K562 (cell line): ENCODE measurements around the gene CUL3. TPM values are rescaled to one million over a fixed set of nuclear protein-coding genes. Genes with fewer than 3 reads are reported as not detected.

Source experiments
- ATAC-seq: fragments of 200-7000 bp; cut with Tn5 transposase; 3 replicates; pipeline ENCODE4 v1.9.1; 2020; ENCODE audit warnings: moderate library complexity
- BruUV-seq: library from RNA; stranded (reverse); fragments of 400-500 nt; replicated peaks from 2 replicates; lab custom pipeline; 2021; lab: Mats Ljungman, UMichigan
- CTCF ChIA-PET: fragments of 300-600 bp; formaldehyde crosslinking; extraction: SDS; loops from one replicate; lab custom pipeline; 2021; ENCODE audit warnings: low intra/inter-chr PET ratio; lab: Yijun Ruan, JAX
- POLR2A ChIA-PET: fragments of 300-600, 350-650 bp; sonication (Branson Sonifier 250); formaldehyde crosslinking; extraction: SDS; loops from one replicate; lab custom pipeline; 2021; ENCODE audit warnings: antibody characterized with exemption, inconsistent platforms; lab: Yijun Ruan, JAX
- DNase-seq, 4 experiments: peaks; one replicate each; pipeline versions ENCODE4 v3.0.0 to v3.0.0-alpha.2; 2011 to 2018; ENCODE audit warnings: low spot score in 3 of 4, mixed read lengths in 3 of 4; ENCODE audit errors: extremely low read depth in 1 of 4
- FAIRE-seq: peaks from 2 replicates; lab custom pipeline; 2011; peaks lifted over from hg19 to GRCh38; lab: Jason Lieb, UNC
- H2AFZ ChIP-seq: 2 replicates; pipeline ENCODE4 v1.6.0; 2011; ENCODE audit warnings: low read depth, low read length, control low read depth, inconsistent platforms
- H3K27ac ChIP-seq: fragments of 200-600 bp; 3 replicates; pipeline ENCODE4 v1.8.0; 2011; ENCODE audit warnings: low read depth, mild to moderate bottlenecking, control low read depth, inconsistent platforms, low read length, moderate library complexity, mixed read lengths; ENCODE audit errors: extremely low read depth
- H3K27me3 ChIP-seq, 2 experiments: fragments of 300-600 bp in 1 of 2; 2 replicates in 1 of 2; 3 replicates in 1 of 2; pipeline versions ENCODE4 v1.6.0 to v1.8.0; 2011; ENCODE audit warnings: inconsistent platforms in 2 of 2, low read length in 2 of 2, mild to moderate bottlenecking in 1 of 2, mixed read lengths in 1 of 2, moderate library complexity in 1 of 2; ENCODE audit not compliant: control insufficient read depth in 2 of 2, insufficient read depth in 2 of 2
- H3K36me3 ChIP-seq: fragments of 300-600 bp; 3 replicates; pipeline ENCODE4 v1.8.0; 2011; ENCODE audit warnings: mild to moderate bottlenecking, low read length, inconsistent platforms; ENCODE audit not compliant: control insufficient read depth, insufficient read depth
- H3K4me1 ChIP-seq, 2 experiments: fragments of 200-600 bp in 1 of 2; replicated peaks in 1 of 2; 2 replicates in 1 of 2; 3 replicates in 1 of 2; pipeline versions ENCODE4 v1.5.1 to v1.8.0; 2011; ENCODE audit warnings: inconsistent platforms in 2 of 2, low read length in 2 of 2, mild to moderate bottlenecking in 1 of 2, mixed read lengths in 1 of 2, moderate library complexity in 1 of 2; ENCODE audit not compliant: control insufficient read depth in 2 of 2, insufficient read depth in 2 of 2
- H3K4me2 ChIP-seq: 2 replicates; pipeline ENCODE4 v1.6.1; 2011; ENCODE audit warnings: low read length, control low read depth, inconsistent platforms, mixed read lengths; ENCODE audit not compliant: insufficient read depth
- H3K4me3 ChIP-seq: fragments of 200-600 bp; sonication (generic), shearing (Covaris generic); 2 replicates; pipeline ENCODE4 v1.5.1; 2016; ENCODE audit warnings: control low read depth, inconsistent platforms
- H3K79me2 ChIP-seq: fragments of 200-600 bp; 3 replicates; pipeline ENCODE4 v1.8.0; 2011; ENCODE audit warnings: low read length, inconsistent platforms; ENCODE audit not compliant: control insufficient read depth, insufficient read depth
- H3K9ac ChIP-seq, 2 experiments: 2 replicates each; pipeline versions ENCODE4 v1.6.0 to v1.6.1; 2011; ENCODE audit warnings: low read depth in 2 of 2, low read length in 2 of 2, control low read depth in 1 of 2, inconsistent platforms in 1 of 2, mild to moderate bottlenecking in 1 of 2, mixed read lengths in 1 of 2; ENCODE audit not compliant: insufficient read depth in 1 of 2
- H3K9me1 ChIP-seq: one replicate; pipeline ENCODE4 v1.6.0; 2011; ENCODE audit warnings: inconsistent platforms, mild to moderate bottlenecking, low read length, moderate library complexity; ENCODE audit not compliant: control insufficient read depth, insufficient read depth
- H3K9me3 ChIP-seq: replicated peaks from 2 replicates; pipeline ENCODE4 v1.5.1; 2011; ENCODE audit warnings: low read depth, low read length, inconsistent platforms; ENCODE audit not compliant: control insufficient read depth, insufficient read depth
- H4K20me1 ChIP-seq: replicated peaks from 2 replicates; pipeline ENCODE4 v1.6.1; 2011; ENCODE audit warnings: low read length, inconsistent platforms, mixed read lengths; ENCODE audit not compliant: control insufficient read depth, insufficient read depth
- AFF1 ChIP-seq, 2 experiments: fragments of 450-650 bp; IDR thresholded peaks; 2 replicates each; pipeline ENCODE4 v1.6.1; 2018; ENCODE audit warnings: mild to moderate bottlenecking in 2 of 2, low read depth in 1 of 2; ENCODE audit not compliant: partially characterized antibody in 2 of 2
- ELF2 ChIP-seq: fragments of 250-450 bp; sonication (Bioruptor Pico); IDR thresholded peaks from 2 replicates; pipeline ENCODE4 v1.5.0; 2021; ENCODE audit warnings: mild to moderate bottlenecking
- FOXP1 ChIP-seq: sonication (generic); formaldehyde crosslinking; IDR thresholded peaks from 2 replicates; pipeline ENCODE4 v1.8.0; 2022; ENCODE audit warnings: mild to moderate bottlenecking, missing genetic modification reagents
- USF2 ChIP-seq: sonication (generic); formaldehyde crosslinking; IDR thresholded peaks from 2 replicates; pipeline ENCODE4 v1.5.0; 2020; ENCODE audit warnings: missing genetic modification reagents
- XRCC4 ChIP-seq: IDR thresholded peaks from one replicate; pipeline ENCODE4 v1.6.1; 2011; ENCODE audit not compliant: insufficient read depth, insufficient read length; ENCODE audit errors: extremely low read depth
- ZNF274 ChIP-seq: IDR thresholded peaks from 2 replicates; pipeline ENCODE4 v1.6.1; 2011; ENCODE audit warnings: low read depth, mild to moderate bottlenecking, low read length, moderate library complexity, borderline replicate concordance
- WGBS: fragments of 100-300 bp; shearing (Covaris generic); methylation state at CpG from one replicate; pipeline ENCODE4 v1.1.6; 2016; ENCODE audit warnings: low coverage, mixed read lengths; ENCODE audit not compliant: insufficient coverage; ENCODE audit errors: missing lambda C conversion rate; 5-methylcytosine and 5-hydroxymethylcytosine counted together
- in situ Hi-C: fragments of 300-500 bp; cut with MboI; formaldehyde crosslinking; loops from 4 replicates; pipeline ENCODE4 v1.15.0; 2018; ENCODE audit warnings: inconsistent platforms, mixed read lengths
- intact Hi-C: fragments of 100-400 bp; cut with micrococcal nuclease; formaldehyde crosslinking; loops from 2 replicates; pipeline ENCODE4 v1.14.2; 2022
- polyA plus RNA-seq, 8 experiments: library from polyadenylated mRNA; depleted of rRNA in 4 of 8; stranded (reverse) in 5 of 8; unstranded in 3 of 8; fragments of >200 nt; fragmentation: Nextera tagmentation in 2 of 8; fragmentation: Illumina TruSeq in 1 of 8; extraction: Ambion mirVana in 2 of 8; extraction: Trizol in 1 of 8; gene quantifications; 2 replicates each; pipeline versions ENCODE4 v1.2.1 to v1.2.3, GENCODE V29; 2011 to 2014; ENCODE audit warnings: inconsistent platforms in 1 of 8, missing spikeins in 1 of 8
- total RNA-seq, 7 experiments: library from RNA; depleted of rRNA in 6 of 7; stranded (reverse); fragments of >200 nt in 6 of 7; fragmentation: Illumina TruSeq in 2 of 7; extraction: Trizol in 2 of 7; gene quantifications; 2 replicates each; pipeline versions ENCODE4 v1.2.1 to v1.2.3, GENCODE V29; 2011 to 2021; ENCODE audit warnings: low replicate concordance in 1 of 7

The CUL3 gene
- total and polyA plus RNA-seq, 9 of the 15 experiments (the other 6 are each of a cell fraction or from before 2014, with no cell fraction given), result 31.5 to 71.9 (median 56.4) TPM

- POLR2A ChIA-PET, result interaction anchor here (0.7 kb wide), 1 partner anchor 24 kb away, joined by 3 read pairs; no protein-coding TSS in a partner anchor
- BruUV-seq, result no TSS peak
- peak; percentile 95 for ATAC-seq
Observed at GRCh38 chr2:224594840-224595239, 9.7 kb upstream of the CUL3 start.

More at GRCh38 chr2:224594840-224595239, 9.7 kb upstream of the CUL3 start:
- intact Hi-C loops, result no loop called here
- Histone ChIP-seq H3K36me3 (no peaks in the 10 kb centered on the region), H3K27me3 (no peaks in the 10 kb centered on the region), H3K27ac (no peak overlapping the region), H3K79me2 (no peaks in the 10 kb centered on the region), H3K9me1 (no peaks in the 10 kb centered on the region), H4K20me1 (no peaks in the 10 kb centered on the region), H3K4me3 (no peak overlapping the region)
- peak; percentile 64 for FAIRE-seq
- CTCF ChIA-PET, result no interaction called here
- no peak for TF ChIP-seq USF2 (CRISPR knock-in tag)
- TF ChIP-seq FOXP1 (CRISPR knock-in tag), result no peak
- TF ChIP-seq ZNF274, result no peak
- TF ChIP-seq XRCC4, result no peak
- TF ChIP-seq ELF2, result no peak
- TF ChIP-seq AFF1 (IDR thresholded peaks at IDR 0.05; ENCODE audit: low read depth in 1 of 2, partially characterized antibody in 2 of 2), result no peak
- TF ChIP-seq, all 486 proteins: peak for 0
- Histone ChIP-seq H3K4me1 (peaks cover 4% of the 10 kb centered on the region in 2 experiments; a peak in 3 of 5 replicates), H3K4me2 (peak overlapping the region; percentile 30; the same call in 1 of the 2 replicates), H2AFZ (peak overlapping the region; percentile 5), H3K9ac (peak overlapping the region in 1 of 2 experiments; percentile 52; a peak in 1 of 4 replicates), H3K9me3 (no peaks in the 10 kb centered on the region)
- 22% methylated on average over 5 of the region's 5 CpGs for whole genome bisulfite sequencing
- DNase-seq, result peak in 2 of 4 experiments; percentile 16 to 61
- in situ Hi-C loops, result no loop called here
